ENCODE data around the gene STAP1. TPM values are rescaled to one million over a fixed set of nuclear protein-coding genes. Genes with fewer than 3 reads are reported as not detected.

STAP1 gene
- total RNA-seq, 1 donor from 2014 or later = 3.5 TPM

DNA sequence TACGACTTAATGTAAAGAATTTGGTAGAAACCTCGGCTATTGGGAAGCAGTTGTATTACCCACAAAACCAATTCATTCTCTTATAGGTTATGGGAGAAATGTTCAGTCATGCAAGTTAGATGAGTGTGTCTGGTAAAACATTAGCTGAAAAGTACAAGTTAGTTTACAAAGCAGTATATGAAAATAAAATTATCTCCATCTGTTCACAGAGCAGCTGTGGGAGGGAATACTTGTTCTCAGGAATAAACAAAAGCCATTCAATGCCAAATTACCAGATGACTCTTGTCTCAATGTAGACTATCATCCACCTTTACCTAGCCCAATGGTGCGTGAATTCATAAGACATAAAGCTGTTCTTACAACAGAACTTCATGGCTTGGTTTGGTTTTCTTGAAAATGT, 28.6 kb downstream of the STAP1 start:
- Mint-ChIP-seq H3K9me3 (ENCODE audit: unreplicated experiment) (no peaks in the 10 kb centered on the region), H3K36me3 (ENCODE audit: low read depth, unreplicated experiment) (no peaks in the 10 kb centered on the region), H3K4me3 (ENCODE audit: unreplicated experiment) (no peak overlapping the region), H3K27me3 (ENCODE audit: unreplicated experiment) (peaks cover 3% of the 10 kb centered on the region), H3K27ac (ENCODE audit: unreplicated experiment) (no peak overlapping the region), H3K4me1 (ENCODE audit: unreplicated experiment) (no peaks in the 10 kb centered on the region)
- TF ChIP-seq, protein P1, sequence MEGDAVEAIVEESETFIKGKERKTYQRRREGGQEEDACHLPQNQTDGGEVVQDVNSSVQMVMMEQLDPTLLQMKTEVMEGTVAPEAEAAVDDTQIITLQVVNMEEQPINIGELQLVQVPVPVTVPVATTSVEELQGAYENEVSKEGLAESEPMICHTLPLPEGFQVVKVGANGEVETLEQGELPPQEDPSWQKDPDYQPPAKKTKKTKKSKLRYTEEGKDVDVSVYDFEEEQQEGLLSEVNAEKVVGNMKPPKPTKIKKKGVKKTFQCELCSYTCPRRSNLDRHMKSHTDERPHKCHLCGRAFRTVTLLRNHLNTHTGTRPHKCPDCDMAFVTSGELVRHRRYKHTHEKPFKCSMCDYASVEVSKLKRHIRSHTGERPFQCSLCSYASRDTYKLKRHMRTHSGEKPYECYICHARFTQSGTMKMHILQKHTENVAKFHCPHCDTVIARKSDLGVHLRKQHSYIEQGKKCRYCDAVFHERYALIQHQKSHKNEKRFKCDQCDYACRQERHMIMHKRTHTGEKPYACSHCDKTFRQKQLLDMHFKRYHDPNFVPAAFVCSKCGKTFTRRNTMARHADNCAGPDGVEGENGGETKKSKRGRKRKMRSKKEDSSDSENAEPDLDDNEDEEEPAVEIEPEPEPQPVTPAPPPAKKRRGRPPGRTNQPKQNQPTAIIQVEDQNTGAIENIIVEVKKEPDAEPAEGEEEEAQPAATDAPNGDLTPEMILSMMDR (IDR thresholded peaks at IDR 0.05; ENCODE audit: unreplicated experiment) = no peak
- no peak for DNase-seq (ENCODE audit: low spot score)

DNA sequence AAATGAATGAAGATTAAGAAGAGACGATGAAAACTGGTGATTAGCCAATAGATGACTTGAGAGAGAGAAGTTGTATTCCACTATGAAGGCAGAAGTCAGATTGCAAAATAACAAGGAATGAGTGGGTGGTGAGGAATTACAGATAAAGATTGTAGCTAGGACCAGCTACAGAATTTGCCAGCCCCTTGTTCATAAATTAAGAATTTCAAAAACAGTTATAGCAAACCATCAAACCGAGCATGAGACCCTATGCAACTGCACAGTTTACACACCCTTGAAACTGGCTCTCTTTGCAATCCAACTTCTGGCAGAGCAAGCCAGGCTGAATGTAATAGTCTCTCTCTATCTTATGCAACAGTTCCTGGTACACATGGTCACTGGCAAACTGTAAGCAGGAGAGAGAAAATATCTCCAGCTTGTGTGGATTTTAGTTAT, 35.2 kb downstream of the STAP1 start:
- Mint-ChIP-seq H3K4me1 (ENCODE audit: unreplicated experiment) (no peaks in the 10 kb centered on the region), H3K27me3 (ENCODE audit: unreplicated experiment) (peaks cover 3% of the 10 kb centered on the region), H3K4me3 (ENCODE audit: unreplicated experiment) (no peak overlapping the region), H3K9me3 (ENCODE audit: unreplicated experiment) (no peaks in the 10 kb centered on the region), H3K36me3 (ENCODE audit: low read depth, unreplicated experiment) (peaks cover 10% of the 10 kb centered on the region), H3K27ac (ENCODE audit: unreplicated experiment) (no peak overlapping the region)
- TF ChIP-seq, protein P1 (IDR thresholded peaks at IDR 0.05; ENCODE audit: unreplicated experiment) = no peak
- no peak for DNase-seq (ENCODE audit: low spot score)

DNA sequence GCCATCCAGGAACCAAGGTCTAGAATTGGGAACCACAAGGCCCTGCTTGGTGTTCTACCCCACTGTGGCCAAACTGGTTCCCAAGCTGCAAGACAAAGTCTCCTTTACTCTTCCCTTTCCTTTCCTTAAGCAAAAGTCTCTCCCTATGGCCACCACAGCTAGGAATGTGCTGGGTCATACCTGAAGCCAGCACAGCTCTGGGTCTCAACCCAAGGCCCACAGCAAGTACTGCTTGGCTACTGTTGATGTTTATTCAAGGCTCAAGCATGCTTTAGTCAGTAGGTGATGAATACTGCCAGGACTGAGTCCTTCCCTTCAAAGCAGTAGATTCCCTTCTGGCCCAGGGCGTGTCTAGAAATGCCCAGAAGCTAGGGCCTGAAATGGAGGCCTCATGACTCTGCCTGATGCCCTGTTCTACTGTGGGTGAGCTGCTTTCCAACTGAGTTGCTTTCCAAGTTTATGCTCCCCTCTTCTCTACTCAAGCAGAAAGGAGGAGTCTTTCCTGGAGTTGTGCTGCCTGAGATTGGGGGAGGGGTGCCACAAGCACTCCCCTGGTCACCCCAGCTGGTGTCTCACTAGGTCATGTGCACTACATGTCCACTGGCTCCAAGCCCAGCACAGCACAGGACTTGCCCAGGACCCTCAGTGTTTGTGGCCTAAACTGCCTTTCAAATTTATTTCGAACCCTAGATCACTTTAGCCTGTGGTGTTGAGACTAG, 44.9 kb downstream of the STAP1 start:
- no peak for DNase-seq (ENCODE audit: low spot score)
- Mint-ChIP-seq H3K27ac (ENCODE audit: unreplicated experiment) (no peak overlapping the region), H3K4me3 (ENCODE audit: unreplicated experiment) (no peak overlapping the region)

DNA sequence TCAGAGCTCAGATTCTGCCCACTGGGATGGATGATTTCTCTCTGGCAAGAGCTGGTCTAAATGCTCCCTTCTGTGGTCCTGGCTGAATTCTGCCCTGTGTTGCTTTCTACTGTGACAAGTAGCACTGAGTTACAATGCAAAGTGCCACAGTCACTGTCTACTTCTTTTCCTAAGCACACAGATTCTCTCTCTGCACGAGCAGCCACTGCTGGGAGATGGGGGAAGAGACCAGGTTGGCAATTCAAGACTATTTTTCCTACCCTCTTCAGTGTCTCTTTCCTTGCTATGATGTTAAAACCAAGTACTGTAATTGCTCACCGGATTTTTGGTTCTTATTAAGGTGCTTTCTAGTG, 45.5 kb downstream of the STAP1 start:
- DNase-seq (ENCODE audit: low spot score) = no peak
- TF ChIP-seq, protein P1 (IDR thresholded peaks at IDR 0.05; ENCODE audit: unreplicated experiment) = no peak
- no peak overlapping the region for H3K27ac Mint-ChIP-seq (ENCODE audit: unreplicated experiment)

More for the DNA sequence above, 44.9 kb downstream of the STAP1 start:
- Mint-ChIP-seq H3K4me1 (ENCODE audit: unreplicated experiment) (no peaks in the 10 kb centered on the region), H3K27me3 (ENCODE audit: unreplicated experiment) (peaks cover 3% of the 10 kb centered on the region), H3K36me3 (ENCODE audit: low read depth, unreplicated experiment) (no peaks in the 10 kb centered on the region), H3K9me3 (ENCODE audit: unreplicated experiment) (no peaks in the 10 kb centered on the region)
- TF ChIP-seq, protein P1 (IDR thresholded peaks at IDR 0.05; ENCODE audit: unreplicated experiment) = no peak

DNA sequence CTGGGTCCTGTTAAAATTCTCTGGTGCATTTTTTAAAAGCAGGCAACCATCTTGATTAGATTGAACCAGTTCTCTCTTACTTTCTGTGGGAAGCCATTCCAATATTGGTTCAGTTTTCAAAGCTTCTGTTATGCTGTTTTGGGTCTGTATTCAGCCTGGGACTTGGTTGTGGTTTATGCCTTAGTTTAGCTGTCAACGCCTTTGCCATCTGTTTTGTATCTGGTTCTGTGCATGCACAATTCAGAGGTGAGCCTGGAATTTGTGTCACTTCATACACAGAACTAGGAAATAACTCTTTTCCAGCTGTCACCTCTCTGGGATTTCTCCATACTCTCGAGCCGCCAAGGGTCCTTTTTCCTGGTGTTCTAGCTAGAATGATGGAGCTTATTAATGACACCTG, 46.2 kb downstream of the STAP1 start:
- H3K4me3 Mint-ChIP-seq (ENCODE audit: unreplicated experiment) = no peak overlapping the region
- H3K27ac Mint-ChIP-seq (ENCODE audit: unreplicated experiment) = no peak overlapping the region
- H3K4me1 Mint-ChIP-seq (ENCODE audit: unreplicated experiment) = no peaks in the 10 kb centered on the region
- DNase-seq (ENCODE audit: low spot score) = no peak
- H3K27me3 Mint-ChIP-seq (ENCODE audit: unreplicated experiment) = peaks cover 3% of the 10 kb centered on the region
- H3K36me3 Mint-ChIP-seq (ENCODE audit: low read depth, unreplicated experiment) = no peaks in the 10 kb centered on the region
- H3K9me3 Mint-ChIP-seq (ENCODE audit: unreplicated experiment) = no peaks in the 10 kb centered on the region
- TF ChIP-seq, protein P1 (IDR thresholded peaks at IDR 0.05; ENCODE audit: unreplicated experiment) = no peak

More for the DNA sequence above, 45.5 kb downstream of the STAP1 start:
- no peaks in the 10 kb centered on the region for H3K36me3 Mint-ChIP-seq (ENCODE audit: low read depth, unreplicated experiment)
- H3K27me3 Mint-ChIP-seq (ENCODE audit: unreplicated experiment) = peaks cover 3% of the 10 kb centered on the region
- H3K4me3 Mint-ChIP-seq (ENCODE audit: unreplicated experiment) = no peak overlapping the region
- no peaks in the 10 kb centered on the region for H3K4me1 Mint-ChIP-seq (ENCODE audit: unreplicated experiment)
- H3K9me3 Mint-ChIP-seq (ENCODE audit: unreplicated experiment) = no peaks in the 10 kb centered on the region
